ENCODE data around the gene EXOC6. TPM values are rescaled to one million over a fixed set of nuclear protein-coding genes. Genes with fewer than 3 reads are reported as not detected.
A peak's percentile ranks its signal among the peaks of the same experiment; 100 is the strongest.

The EXOC6 gene
- total and polyA plus RNA-seq, 2 of the 13 experiments (the other 11 are each of a cell fraction or from before 2014, with no cell fraction given) = 22.2 to 29.2 TPM

DNA sequence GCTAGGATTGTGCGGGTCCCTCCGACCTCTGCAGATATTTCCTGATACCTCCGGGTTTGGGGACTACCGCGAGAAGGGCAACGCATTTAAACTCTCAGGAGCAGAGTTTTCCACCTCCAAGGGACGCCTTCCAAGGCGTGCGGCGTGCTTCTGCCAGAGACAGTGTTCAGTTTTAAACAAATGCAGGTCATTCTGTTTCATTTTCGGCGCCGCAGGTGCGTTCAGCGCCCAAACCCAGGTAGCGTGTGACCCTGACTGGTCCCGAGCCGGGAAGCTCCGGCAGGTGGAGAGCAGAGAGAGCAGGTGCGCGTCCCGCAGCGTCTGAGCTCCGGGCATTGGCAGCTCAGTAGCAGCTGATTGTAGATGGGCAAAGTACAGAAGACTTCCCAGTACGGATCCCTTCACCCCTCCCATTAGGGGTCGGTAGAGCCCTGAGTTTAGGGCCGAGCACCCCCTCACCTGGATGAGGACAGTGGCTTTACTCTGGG, 223.9 kb downstream of the EXOC6 start (continued):
- TF ChIP-seq, protein P1, sequence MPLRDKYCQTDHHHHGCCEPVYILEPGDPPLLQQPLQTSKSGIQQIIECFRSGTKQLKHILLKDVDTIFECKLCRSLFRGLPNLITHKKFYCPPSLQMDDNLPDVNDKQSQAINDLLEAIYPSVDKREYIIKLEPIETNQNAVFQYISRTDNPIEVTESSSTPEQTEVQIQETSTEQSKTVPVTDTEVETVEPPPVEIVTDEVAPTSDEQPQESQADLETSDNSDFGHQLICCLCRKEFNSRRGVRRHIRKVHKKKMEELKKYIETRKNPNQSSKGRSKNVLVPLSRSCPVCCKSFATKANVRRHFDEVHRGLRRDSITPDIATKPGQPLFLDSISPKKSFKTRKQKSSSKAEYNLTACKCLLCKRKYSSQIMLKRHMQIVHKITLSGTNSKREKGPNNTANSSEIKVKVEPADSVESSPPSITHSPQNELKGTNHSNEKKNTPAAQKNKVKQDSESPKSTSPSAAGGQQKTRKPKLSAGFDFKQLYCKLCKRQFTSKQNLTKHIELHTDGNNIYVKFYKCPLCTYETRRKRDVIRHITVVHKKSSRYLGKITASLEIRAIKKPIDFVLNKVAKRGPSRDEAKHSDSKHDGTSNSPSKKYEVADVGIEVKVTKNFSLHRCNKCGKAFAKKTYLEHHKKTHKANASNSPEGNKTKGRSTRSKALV (CRISPR knock-in tag; IDR thresholded peaks at IDR 0.05) = 0 out of 2 replicates have a peak, but pooled peaks have one; percentile 78

- Histone ChIP-seq H3K9ac (ENCODE audit: insufficient read depth, low read depth, low read length) (0 out of 2 replicates have a peak overlapping the region, but pooled peaks have one; percentile 8), H3K27me3 (ENCODE audit: control insufficient read depth in 1 of 2, insufficient read depth in 2 of 2, low read length in 2 of 2) (peaks cover 11 to 56% of the 10 kb centered on the region in 2 experiments), H3K9me3 (ENCODE audit: low read length) (no peaks in the 10 kb centered on the region), H3K4me3 (replicated peaks in 1 of 3; ENCODE audit: insufficient read depth in 1 of 3, low read depth in 2 of 3, low read length in 3 of 3) (peak overlapping the region; percentile 56 to 77 (median 58)), H3K36me3 (replicated peaks in 1 of 2; ENCODE audit: control insufficient read depth in 1 of 2, insufficient read depth in 2 of 2, low read length in 2 of 2) (no peaks in the 10 kb centered on the region), H3K27ac (ENCODE audit: extremely low read length, insufficient read depth, low read length) (no peak overlapping the region), H2AFZ (ENCODE audit: low read length) (no peak overlapping the region), H3K79me2 (ENCODE audit: insufficient read depth, low read length) (no peaks in the 10 kb centered on the region), H3K4me2 (ENCODE audit: low read depth, low read length) (peak overlapping the region; percentile 89), H4K20me1 (ENCODE audit: insufficient read depth, low read length) (no peaks in the 10 kb centered on the region), H3K4me1 (ENCODE audit: insufficient read depth, low read length) (peaks cover 32% of the 10 kb centered on the region)
- BruUV-seq (replicated peaks) = no TSS peak
- WGBS (ENCODE audit: low lambda C conversion rate) = 19% methylated on average over 11 of the region's 34 CpGs
- intact Hi-C loops (cut with micrococcal nuclease; ENCODE audit: unreplicated experiment) = loop anchor here (5.0 to 10.0 kb wide), 2 partner anchors 188 to 284 kb away; no protein-coding TSS in a partner anchor
- POLR2A ChIA-PET = no interaction called here
- FAIRE-seq (no peak), DNase-seq (ENCODE audit: low spot score) (no peak), ATAC-seq (peak; percentile 39)
- in situ Hi-C loops (cut with HindIII; ENCODE audit: extremely low pct_ligation_motif_present, low pct_unique_long_range_greater_than_20kb) = loop anchor here (10.0 kb wide), 1 partner anchor 222 kb away; no protein-coding TSS in a partner anchor
- CTCF ChIA-PET (ENCODE audit: low intra/inter-chr PET ratio, low total read pairs) = interaction anchor here (0.9 kb wide), 1 partner anchor 189 kb away, joined by 4 read pairs; no protein-coding TSS in a partner anchor
- TF ChIP-seq, protein P2, sequence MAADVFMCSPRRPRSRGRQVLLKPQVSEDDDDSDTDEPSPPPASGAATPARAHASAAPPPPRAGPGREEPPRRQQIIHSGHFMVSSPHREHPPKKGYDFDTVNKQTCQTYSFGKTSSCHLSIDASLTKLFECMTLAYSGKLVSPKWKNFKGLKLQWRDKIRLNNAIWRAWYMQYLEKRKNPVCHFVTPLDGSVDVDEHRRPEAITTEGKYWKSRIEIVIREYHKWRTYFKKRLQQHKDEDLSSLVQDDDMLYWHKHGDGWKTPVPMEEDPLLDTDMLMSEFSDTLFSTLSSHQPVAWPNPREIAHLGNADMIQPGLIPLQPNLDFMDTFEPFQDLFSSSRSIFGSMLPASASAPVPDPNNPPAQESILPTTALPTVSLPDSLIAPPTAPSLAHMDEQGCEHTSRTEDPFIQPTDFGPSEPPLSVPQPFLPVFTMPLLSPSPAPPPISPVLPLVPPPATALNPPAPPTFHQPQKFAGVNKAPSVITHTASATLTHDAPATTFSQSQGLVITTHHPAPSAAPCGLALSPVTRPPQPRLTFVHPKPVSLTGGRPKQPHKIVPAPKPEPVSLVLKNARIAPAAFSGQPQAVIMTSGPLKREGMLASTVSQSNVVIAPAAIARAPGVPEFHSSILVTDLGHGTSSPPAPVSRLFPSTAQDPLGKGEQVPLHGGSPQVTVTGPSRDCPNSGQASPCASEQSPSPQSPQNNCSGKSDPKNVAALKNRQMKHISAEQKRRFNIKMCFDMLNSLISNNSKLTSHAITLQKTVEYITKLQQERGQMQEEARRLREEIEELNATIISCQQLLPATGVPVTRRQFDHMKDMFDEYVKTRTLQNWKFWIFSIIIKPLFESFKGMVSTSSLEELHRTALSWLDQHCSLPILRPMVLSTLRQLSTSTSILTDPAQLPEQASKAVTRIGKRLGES (CRISPR knock-in tag; IDR thresholded peaks at IDR 0.05; ENCODE audit: borderline replicate concordance) = no peak
- TF ChIP-seq, protein P3, sequence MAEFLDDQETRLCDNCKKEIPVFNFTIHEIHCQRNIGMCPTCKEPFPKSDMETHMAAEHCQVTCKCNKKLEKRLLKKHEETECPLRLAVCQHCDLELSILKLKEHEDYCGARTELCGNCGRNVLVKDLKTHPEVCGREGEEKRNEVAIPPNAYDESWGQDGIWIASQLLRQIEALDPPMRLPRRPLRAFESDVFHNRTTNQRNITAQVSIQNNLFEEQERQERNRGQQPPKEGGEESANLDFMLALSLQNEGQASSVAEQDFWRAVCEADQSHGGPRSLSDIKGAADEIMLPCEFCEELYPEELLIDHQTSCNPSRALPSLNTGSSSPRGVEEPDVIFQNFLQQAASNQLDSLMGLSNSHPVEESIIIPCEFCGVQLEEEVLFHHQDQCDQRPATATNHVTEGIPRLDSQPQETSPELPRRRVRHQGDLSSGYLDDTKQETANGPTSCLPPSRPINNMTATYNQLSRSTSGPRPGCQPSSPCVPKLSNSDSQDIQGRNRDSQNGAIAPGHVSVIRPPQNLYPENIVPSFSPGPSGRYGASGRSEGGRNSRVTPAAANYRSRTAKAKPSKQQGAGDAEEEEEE (CRISPR knock-in tag; IDR thresholded peaks at IDR 0.05; ENCODE audit: borderline replicate concordance) = no peak
- TF ChIP-seq, protein P4, sequence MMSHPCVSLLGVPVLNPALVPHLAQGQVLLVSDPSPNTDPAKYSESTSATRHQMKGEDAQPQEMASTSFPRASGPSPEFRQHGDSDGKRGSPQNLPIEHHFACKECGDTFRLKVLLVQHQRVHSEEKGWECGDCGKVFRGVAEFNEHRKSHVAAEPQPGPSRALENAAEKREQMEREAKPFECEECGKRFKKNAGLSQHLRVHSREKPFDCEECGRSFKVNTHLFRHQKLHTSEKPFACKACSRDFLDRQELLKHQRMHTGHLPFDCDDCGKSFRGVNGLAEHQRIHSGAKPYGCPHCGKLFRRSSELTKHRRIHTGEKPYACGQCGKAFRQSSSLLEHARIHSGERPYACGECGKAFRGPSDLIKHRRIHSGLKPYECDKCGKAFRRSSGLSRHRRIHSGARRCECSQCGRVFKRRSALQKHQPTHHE (CRISPR knock-in tag; IDR thresholded peaks at IDR 0.05; ENCODE audit: borderline replicate concordance) = no peak
- TF ChIP-seq ZNF296 (CRISPR knock-in tag; conservative IDR thresholded peaks at IDR 0.05) (no peak), ZNF564 (CRISPR knock-in tag; IDR thresholded peaks at IDR 0.05) (peak; percentile 2; the same call in 1 of the 2 replicates), KDM5B (CRISPR knock-in tag; IDR thresholded peaks at IDR 0.05; ENCODE audit: borderline replicate concordance) (no peak), ZNF10 (CRISPR knock-in tag; IDR thresholded peaks at IDR 0.05; ENCODE audit: borderline replicate concordance, low read depth) (no peak), RORA (CRISPR knock-in tag; IDR thresholded peaks at IDR 0.05) (no peak)
These were observed 224.6 kb downstream of the EXOC6 start for GRCh38 chr10:93072713-93073538.
